HCT116 (cell line): ENCODE measurements around the gene MXRA7. TPM values are rescaled to one million over a fixed set of nuclear protein-coding genes. Genes with fewer than 3 reads are reported as not detected.

ENCODE experiments used
- ATAC-seq: fragments of 200-7000 bp; cut with Tn5 transposase; 2 replicates; pipeline ENCODE4 v1.9.1; 2020; ENCODE audit warnings: mild to moderate bottlenecking, moderate library complexity
- BruUV-seq: library from RNA; stranded (reverse); fragments of 400-500 nt; replicated peaks from 2 replicates; lab custom pipeline; 2021; lab: Mats Ljungman, UMichigan
- CTCF ChIA-PET: fragments of 300-600 bp; sonication (Branson Sonifier 250); formaldehyde crosslinking; loops from one replicate; lab custom pipeline; 2021; ENCODE audit warnings: antibody characterized with exemption; lab: Charles Lee
- POLR2A ChIA-PET: fragments of 300-600, 350-600 bp; sonication (Branson Sonifier 250); formaldehyde crosslinking; loops from one replicate; lab custom pipeline; 2021; ENCODE audit warnings: antibody characterized with exemption; lab: Charles Lee
- RAD21 ChIA-PET, 2 experiments: fragments of 300-600 bp; sonication (Branson Sonifier 250); formaldehyde crosslinking; loops; one replicate each; lab custom pipeline; 2023; ENCODE audit warnings: low total read pairs in 2 of 2; ENCODE audit not compliant: uncharacterized antibody in 2 of 2, unreplicated experiment in 2 of 2, low non-redundant PET in 1 of 2; lab: Charles Lee
- DNase-seq: peaks from one replicate; pipeline ENCODE4 v3.0.0-alpha.2; 2010; ENCODE audit warnings: low read depth, low spot score
- H2AFZ ChIP-seq: fragments of 200-600 bp; shearing (Covaris generic), sonication (generic); 2 replicates; pipeline ENCODE4 v1.6.1; 2017; ENCODE audit warnings: low read depth, mixed run types, mixed read lengths, antibody characterized with exemption, low read length; ENCODE audit not compliant: poor library complexity, severe bottlenecking
- H3K27ac ChIP-seq: 2 replicates; pipeline ENCODE4 v1.5.1; 2012; ENCODE audit warnings: low read depth, low read length
- H3K27me3 ChIP-seq: fragments of 200-600 bp; sonication (generic); 2 replicates; pipeline ENCODE4 v1.6.1; 2016; ENCODE audit warnings: mixed run types, low read length, mixed read lengths; ENCODE audit not compliant: insufficient read depth
- H3K36me3 ChIP-seq, 2 experiments: fragments of 200-500 bp in 1 of 2; fragments of 200-600 bp in 1 of 2; sonication (Bioruptor generic) in 1 of 2; sonication (generic) in 1 of 2; 2 replicates each; pipeline versions ENCODE4 v1.5.1 to v1.6.1; 2014 to 2016; ENCODE audit warnings: low read length in 2 of 2, inconsistent platforms in 1 of 2, mixed read lengths in 1 of 2, mixed run types in 1 of 2; ENCODE audit not compliant: insufficient read depth in 2 of 2, control insufficient read depth in 1 of 2
- H3K4me1 ChIP-seq, 2 experiments: fragments of 200-600 bp in 1 of 2; sonication (generic) in 1 of 2; 2 replicates each; pipeline versions ENCODE4 v1.5.1 to v1.6.1; 2012 to 2017; ENCODE audit warnings: low read length in 2 of 2, inconsistent platforms in 1 of 2, mild to moderate bottlenecking in 1 of 2, mixed read lengths in 1 of 2, mixed run types in 1 of 2, moderate library complexity in 1 of 2; ENCODE audit not compliant: insufficient read depth in 2 of 2, control insufficient read depth in 1 of 2
- H3K4me2 ChIP-seq: fragments of 200-600 bp; sonication (generic); 2 replicates; pipeline ENCODE4 v1.6.1; 2017; ENCODE audit warnings: mixed run types, low read length, mixed read lengths
- H3K4me3 ChIP-seq, 2 experiments: fragments of 200-600 bp in 1 of 2; sonication (generic) in 1 of 2; replicated peaks in 1 of 2; 2 replicates each; pipeline ENCODE4 v1.5.1; 2011 to 2016; ENCODE audit warnings: low read length in 2 of 2, control low read depth in 1 of 2, low read depth in 1 of 2, mild to moderate bottlenecking in 1 of 2, mixed read lengths in 1 of 2, mixed run types in 1 of 2
- H3K79me2 ChIP-seq: fragments of 200-600 bp; sonication (generic); 2 replicates; pipeline ENCODE4 v1.6.1; 2017; ENCODE audit warnings: mild to moderate bottlenecking, mixed run types, low read length, moderate library complexity, mixed read lengths; ENCODE audit not compliant: insufficient read depth
- H3K9ac ChIP-seq: fragments of 200-600 bp; sonication (generic); 2 replicates; pipeline ENCODE4 v1.6.1; 2016; ENCODE audit warnings: low read length, mixed read lengths
- H3K9me2 ChIP-seq: fragments of 200-600 bp; sonication (generic), shearing (Covaris generic); 2 replicates; pipeline ENCODE4 v1.6.1; 2017; ENCODE audit warnings: mixed run types, mild to moderate bottlenecking, moderate library complexity; ENCODE audit not compliant: insufficient read depth
- H3K9me3 ChIP-seq, 2 experiments: fragments of 200-500 bp in 1 of 2; fragments of 200-600 bp in 1 of 2; sonication (Bioruptor generic) in 1 of 2; sonication (generic) in 1 of 2; 2 replicates each; pipeline ENCODE4 v1.6.1; 2014 to 2017; ENCODE audit warnings: low read length in 2 of 2, mixed read lengths in 2 of 2, inconsistent platforms in 1 of 2, low read depth in 1 of 2, mild to moderate bottlenecking in 1 of 2, mixed run types in 1 of 2, moderate library complexity in 1 of 2; ENCODE audit not compliant: control insufficient read depth in 1 of 2, insufficient read depth in 1 of 2
- H4K20me1 ChIP-seq: fragments of 200-600 bp; sonication (generic), shearing (Covaris generic); 2 replicates; pipeline ENCODE4 v1.6.1; 2017; ENCODE audit warnings: mixed run types, mild to moderate bottlenecking, moderate library complexity; ENCODE audit not compliant: insufficient read depth
- CBX3 ChIP-seq: IDR thresholded peaks from 2 replicates; pipeline ENCODE4 v1.6.1; 2012; ENCODE audit warnings: low read depth
- CEBPB ChIP-seq: IDR thresholded peaks from 2 replicates; pipeline ENCODE4 v1.6.1; 2012; ENCODE audit warnings: low read depth
- EGR1 ChIP-seq: IDR thresholded peaks from 2 replicates; pipeline ENCODE4 v1.6.1; 2012; ENCODE audit warnings: low read depth
- ELF1 ChIP-seq: IDR thresholded peaks from 2 replicates; pipeline ENCODE4 v1.6.1; 2012; ENCODE audit warnings: low read depth, borderline replicate concordance
- EZH2 ChIP-seq: fragments of 200-600 bp; sonication (generic); IDR thresholded peaks from 2 replicates; pipeline ENCODE4 v1.6.1; 2017; ENCODE audit warnings: antibody characterized with exemption, mixed run types
- FOSL1 ChIP-seq: IDR thresholded peaks from 2 replicates; pipeline ENCODE4 v1.6.1; 2012; ENCODE audit warnings: low read depth
- JUND ChIP-seq: IDR thresholded peaks from 2 replicates; pipeline ENCODE4 v1.6.1; 2012
- POLR2A ChIP-seq: IDR thresholded peaks from 2 replicates; pipeline ENCODE4 v1.7.0; 2011; ENCODE audit warnings: borderline replicate concordance; ENCODE audit not compliant: insufficient read depth, insufficient read length; ENCODE audit errors: extremely low read depth
- POLR2AphosphoS5 ChIP-seq: IDR thresholded peaks from 2 replicates; pipeline ENCODE4 v1.6.1; 2011; ENCODE audit warnings: mild to moderate bottlenecking, low read depth, low read length, moderate library complexity
- RAD21 ChIP-seq: IDR thresholded peaks from 2 replicates; pipeline ENCODE4 v1.6.1; 2012; ENCODE audit warnings: low read depth, mild to moderate bottlenecking
- SIN3A ChIP-seq: IDR thresholded peaks from 2 replicates; pipeline ENCODE4 v1.6.1; 2012; ENCODE audit warnings: low read depth
- SP1 ChIP-seq: IDR thresholded peaks from 2 replicates; pipeline ENCODE4 v1.6.1; 2012; ENCODE audit warnings: low read depth
- SRF ChIP-seq: IDR thresholded peaks from 2 replicates; pipeline ENCODE4 v1.6.1; 2012; ENCODE audit warnings: low read depth
- YY1 ChIP-seq: IDR thresholded peaks from 2 replicates; pipeline ENCODE4 v1.6.1; 2011; ENCODE audit warnings: low read length, low read depth, moderate library complexity, mild to moderate bottlenecking; ENCODE audit not compliant: insufficient replicate concordance; ENCODE audit errors: extremely low read depth
- ZFX ChIP-seq: fragments of 450-650 bp; IDR thresholded peaks from 2 replicates; pipeline ENCODE4 v1.6.1; 2017
- ZNF274 ChIP-seq: fragments of 200-500 bp; sonication (Bioruptor generic); IDR thresholded peaks from 2 replicates; pipeline ENCODE4 v1.6.1; 2014; ENCODE audit warnings: mild to moderate bottlenecking, low read depth, low read length, inconsistent platforms
- intact Hi-C: fragments of 100-400 bp; cut with micrococcal nuclease; formaldehyde crosslinking; loops from 2 replicates; pipeline ENCODE4 v1.10.0; 2022
- total RNA-seq: library from RNA; stranded (reverse); gene quantifications from one replicate; pipeline ENCODE4 v1.2.1, GENCODE V29; 2021; ENCODE audit not compliant: unreplicated experiment
- TF ChIP-seq, protein P1 (sequence below), 3 experiments: fragments of 200-600 bp in 1 of 3; sonication (generic) in 1 of 3; IDR thresholded peaks in 2 of 3; conservative IDR thresholded peaks in 1 of 3; 2 replicates each; pipeline ENCODE4 v1.5.1; 2012 to 2017; ENCODE audit warnings: low read depth in 2 of 3, low read length in 2 of 3, antibody characterized with exemption in 1 of 3, borderline replicate concordance in 1 of 3, control low read depth in 1 of 3, mild to moderate bottlenecking in 1 of 3, mixed read lengths in 1 of 3, mixed run types in 1 of 3, moderate library complexity in 1 of 3; ENCODE audit not compliant: insufficient read depth in 1 of 3
- TF ChIP-seq, protein P2 (sequence below): IDR thresholded peaks from 2 replicates; pipeline ENCODE4 v1.6.1; 2011; ENCODE audit warnings: mild to moderate bottlenecking, low read length, moderate library complexity; ENCODE audit not compliant: insufficient replicate concordance; ENCODE audit errors: extremely low read depth
- TF ChIP-seq, protein P3 (sequence below): IDR thresholded peaks from 2 replicates; pipeline ENCODE4 v1.6.1; 2012
- TF ChIP-seq, protein P4 (sequence below): IDR thresholded peaks from 2 replicates; pipeline ENCODE4 v1.6.1; 2012; ENCODE audit warnings: low read depth

Gene MXRA7
- total RNA-seq, 1 experiment from 2014 or later = 57.1 TPM

DNA sequence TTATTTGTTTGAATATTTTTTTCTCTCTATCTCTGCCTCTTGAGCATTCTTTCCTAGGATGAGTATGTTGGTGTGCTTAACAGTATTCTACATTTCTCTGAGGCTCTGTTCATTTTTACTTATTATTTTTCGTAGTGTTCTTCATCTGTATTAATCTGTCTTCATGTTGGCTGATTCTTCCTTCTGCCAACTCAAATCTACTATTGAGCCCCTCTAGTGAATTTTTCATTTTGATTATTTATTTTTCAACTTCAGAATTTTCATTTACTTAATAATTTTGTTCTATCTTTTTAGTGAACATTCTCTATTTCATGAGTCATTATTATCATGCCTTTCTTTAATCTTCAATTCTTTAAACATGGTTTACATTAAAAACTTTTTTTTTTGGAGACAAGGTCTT, 64.1 kb downstream of the MXRA7 start:
- CTCF ChIA-PET = no interaction called here
- no peak overlapping the region for H3K4me2 ChIP-seq
- no peaks in the 10 kb centered on the region; a peak in 1 of 4 replicates for H3K9me3 ChIP-seq
- BruUV-seq = no TSS peak
- no peak for DNase-seq
- no peak for ATAC-seq
- peaks cover under 1 to 3% of the 10 kb centered on the region in 2 experiments; a peak in 3 of 4 replicates for H3K4me1 ChIP-seq
- RAD21 ChIA-PET = no interaction called here
- TF ChIP-seq ZFX (no peak), YY1 (no peak), POLR2AphosphoS5 (no peak), ZNF274 (no peak), RAD21 (no peak), SIN3A (no peak), SRF (no peak), POLR2A (no peak), CBX3 (no peak), EGR1 (no peak), ELF1 (no peak), EZH2 (no peak), SP1 (no peak), FOSL1 (no peak), CEBPB (no peak), JUND (no peak)
- TF ChIP-seq, protein P1, sequence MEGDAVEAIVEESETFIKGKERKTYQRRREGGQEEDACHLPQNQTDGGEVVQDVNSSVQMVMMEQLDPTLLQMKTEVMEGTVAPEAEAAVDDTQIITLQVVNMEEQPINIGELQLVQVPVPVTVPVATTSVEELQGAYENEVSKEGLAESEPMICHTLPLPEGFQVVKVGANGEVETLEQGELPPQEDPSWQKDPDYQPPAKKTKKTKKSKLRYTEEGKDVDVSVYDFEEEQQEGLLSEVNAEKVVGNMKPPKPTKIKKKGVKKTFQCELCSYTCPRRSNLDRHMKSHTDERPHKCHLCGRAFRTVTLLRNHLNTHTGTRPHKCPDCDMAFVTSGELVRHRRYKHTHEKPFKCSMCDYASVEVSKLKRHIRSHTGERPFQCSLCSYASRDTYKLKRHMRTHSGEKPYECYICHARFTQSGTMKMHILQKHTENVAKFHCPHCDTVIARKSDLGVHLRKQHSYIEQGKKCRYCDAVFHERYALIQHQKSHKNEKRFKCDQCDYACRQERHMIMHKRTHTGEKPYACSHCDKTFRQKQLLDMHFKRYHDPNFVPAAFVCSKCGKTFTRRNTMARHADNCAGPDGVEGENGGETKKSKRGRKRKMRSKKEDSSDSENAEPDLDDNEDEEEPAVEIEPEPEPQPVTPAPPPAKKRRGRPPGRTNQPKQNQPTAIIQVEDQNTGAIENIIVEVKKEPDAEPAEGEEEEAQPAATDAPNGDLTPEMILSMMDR (IDR thresholded peaks at IDR 0.05 in 2 of 3, conservative IDR thresholded peaks at IDR 0.05 in 1 of 3; ENCODE audit: borderline replicate concordance in 1 of 3, insufficient read depth in 1 of 3, low read depth in 2 of 3, low read length in 2 of 3) = no peak
- TF ChIP-seq, protein P2, sequence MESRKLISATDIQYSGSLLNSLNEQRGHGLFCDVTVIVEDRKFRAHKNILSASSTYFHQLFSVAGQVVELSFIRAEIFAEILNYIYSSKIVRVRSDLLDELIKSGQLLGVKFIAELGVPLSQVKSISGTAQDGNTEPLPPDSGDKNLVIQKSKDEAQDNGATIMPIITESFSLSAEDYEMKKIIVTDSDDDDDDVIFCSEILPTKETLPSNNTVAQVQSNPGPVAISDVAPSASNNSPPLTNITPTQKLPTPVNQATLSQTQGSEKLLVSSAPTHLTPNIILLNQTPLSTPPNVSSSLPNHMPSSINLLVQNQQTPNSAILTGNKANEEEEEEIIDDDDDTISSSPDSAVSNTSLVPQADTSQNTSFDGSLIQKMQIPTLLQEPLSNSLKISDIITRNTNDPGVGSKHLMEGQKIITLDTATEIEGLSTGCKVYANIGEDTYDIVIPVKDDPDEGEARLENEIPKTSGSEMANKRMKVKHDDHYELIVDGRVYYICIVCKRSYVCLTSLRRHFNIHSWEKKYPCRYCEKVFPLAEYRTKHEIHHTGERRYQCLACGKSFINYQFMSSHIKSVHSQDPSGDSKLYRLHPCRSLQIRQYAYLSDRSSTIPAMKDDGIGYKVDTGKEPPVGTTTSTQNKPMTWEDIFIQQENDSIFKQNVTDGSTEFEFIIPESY = no peak
- TF ChIP-seq, protein P3, sequence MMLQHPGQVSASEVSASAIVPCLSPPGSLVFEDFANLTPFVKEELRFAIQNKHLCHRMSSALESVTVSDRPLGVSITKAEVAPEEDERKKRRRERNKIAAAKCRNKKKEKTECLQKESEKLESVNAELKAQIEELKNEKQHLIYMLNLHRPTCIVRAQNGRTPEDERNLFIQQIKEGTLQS = no peak
- TF ChIP-seq, protein P4, sequence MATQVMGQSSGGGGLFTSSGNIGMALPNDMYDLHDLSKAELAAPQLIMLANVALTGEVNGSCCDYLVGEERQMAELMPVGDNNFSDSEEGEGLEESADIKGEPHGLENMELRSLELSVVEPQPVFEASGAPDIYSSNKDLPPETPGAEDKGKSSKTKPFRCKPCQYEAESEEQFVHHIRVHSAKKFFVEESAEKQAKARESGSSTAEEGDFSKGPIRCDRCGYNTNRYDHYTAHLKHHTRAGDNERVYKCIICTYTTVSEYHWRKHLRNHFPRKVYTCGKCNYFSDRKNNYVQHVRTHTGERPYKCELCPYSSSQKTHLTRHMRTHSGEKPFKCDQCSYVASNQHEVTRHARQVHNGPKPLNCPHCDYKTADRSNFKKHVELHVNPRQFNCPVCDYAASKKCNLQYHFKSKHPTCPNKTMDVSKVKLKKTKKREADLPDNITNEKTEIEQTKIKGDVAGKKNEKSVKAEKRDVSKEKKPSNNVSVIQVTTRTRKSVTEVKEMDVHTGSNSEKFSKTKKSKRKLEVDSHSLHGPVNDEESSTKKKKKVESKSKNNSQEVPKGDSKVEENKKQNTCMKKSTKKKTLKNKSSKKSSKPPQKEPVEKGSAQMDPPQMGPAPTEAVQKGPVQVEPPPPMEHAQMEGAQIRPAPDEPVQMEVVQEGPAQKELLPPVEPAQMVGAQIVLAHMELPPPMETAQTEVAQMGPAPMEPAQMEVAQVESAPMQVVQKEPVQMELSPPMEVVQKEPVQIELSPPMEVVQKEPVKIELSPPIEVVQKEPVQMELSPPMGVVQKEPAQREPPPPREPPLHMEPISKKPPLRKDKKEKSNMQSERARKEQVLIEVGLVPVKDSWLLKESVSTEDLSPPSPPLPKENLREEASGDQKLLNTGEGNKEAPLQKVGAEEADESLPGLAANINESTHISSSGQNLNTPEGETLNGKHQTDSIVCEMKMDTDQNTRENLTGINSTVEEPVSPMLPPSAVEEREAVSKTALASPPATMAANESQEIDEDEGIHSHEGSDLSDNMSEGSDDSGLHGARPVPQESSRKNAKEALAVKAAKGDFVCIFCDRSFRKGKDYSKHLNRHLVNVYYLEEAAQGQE = no peak
- TF ChIP-seq, all 23 proteins: peak for 0
- H3K27ac ChIP-seq = no peak overlapping the region
- H3K9me2 ChIP-seq = no peaks in the 10 kb centered on the region
- H4K20me1 ChIP-seq = no peaks in the 10 kb centered on the region
- intact Hi-C loops = no loop called here
- no peak overlapping the region for H3K9ac ChIP-seq
- POLR2A ChIA-PET = no interaction called here
- no peak overlapping the region for H2AFZ ChIP-seq
- H3K79me2 ChIP-seq = no peaks in the 10 kb centered on the region
- no peaks in the 10 kb centered on the region for H3K36me3 ChIP-seq
- H3K4me3 ChIP-seq = no peak overlapping the region
- H3K27me3 ChIP-seq = no peaks in the 10 kb centered on the region
